Trophoblast cell (in vitro differentiated cells and primary cell): ENCODE measurements around the gene MSANTD1.

Source experiments
- DNase-seq, 2 donors: peaks; one replicate each; pipeline ENCODE4 v3.0.0-alpha.2; 2016
- H2AFZ ChIP-seq: 2 replicates; pipeline ENCODE4 v1.6.1; 2013; ENCODE audit warnings: low read length, moderate library complexity, mild to moderate bottlenecking; ENCODE audit not compliant: insufficient read depth, poor library complexity
- H2AK5ac ChIP-seq: 2 replicates; pipeline ENCODE4 v1.6.1; 2013; ENCODE audit warnings: mild to moderate bottlenecking, low read length
- H2BK120ac ChIP-seq: 2 replicates; pipeline ENCODE4 v1.6.1; 2013; ENCODE audit warnings: low read length, mild to moderate bottlenecking, moderate library complexity; ENCODE audit not compliant: insufficient read depth, poor library complexity
- H2BK12ac ChIP-seq: 2 replicates; pipeline ENCODE4 v1.6.1; 2013; ENCODE audit warnings: mild to moderate bottlenecking, low read length, moderate library complexity
- H2BK5ac ChIP-seq: 2 replicates; pipeline ENCODE4 v1.6.1; 2013; ENCODE audit warnings: low read length, low read depth, moderate library complexity, mild to moderate bottlenecking; ENCODE audit not compliant: poor library complexity
- H3K14ac ChIP-seq: 2 replicates; pipeline ENCODE4 v1.6.1; 2013; ENCODE audit warnings: mild to moderate bottlenecking, low read length
- H3K18ac ChIP-seq: 2 replicates; pipeline ENCODE4 v1.6.1; 2013; ENCODE audit warnings: mild to moderate bottlenecking, low read length
- H3K23ac ChIP-seq: 2 replicates; pipeline ENCODE4 v1.6.1; 2013; ENCODE audit warnings: low read length
- H3K27ac ChIP-seq: 2 replicates; pipeline ENCODE4 v1.5.1; 2013; ENCODE audit warnings: low read depth, mild to moderate bottlenecking, inconsistent platforms, low read length, moderate library complexity
- H3K27me3 ChIP-seq: 2 replicates; pipeline ENCODE4 v1.6.1; 2013; ENCODE audit warnings: inconsistent platforms, mild to moderate bottlenecking, low read length, moderate library complexity; ENCODE audit not compliant: insufficient read depth
- H3K36me3 ChIP-seq, 2 experiments: 1 replicate in 1 of 2; 2 replicates in 1 of 2; pipeline ENCODE4 v1.6.1; 2013; ENCODE audit warnings: low read length in 2 of 2, mild to moderate bottlenecking in 2 of 2, moderate library complexity in 1 of 2; ENCODE audit not compliant: insufficient read depth in 2 of 2, control insufficient read depth in 1 of 2
- H3K4ac ChIP-seq: 2 replicates; pipeline ENCODE4 v1.6.1; 2013; ENCODE audit warnings: low read depth, mild to moderate bottlenecking, low read length, moderate library complexity
- H3K4me1 ChIP-seq, 2 experiments: 1 replicate in 1 of 2; 2 replicates in 1 of 2; pipeline ENCODE4 v1.6.1; 2013; ENCODE audit warnings: low read length in 2 of 2, mild to moderate bottlenecking in 2 of 2, moderate library complexity in 1 of 2; ENCODE audit not compliant: insufficient read depth in 2 of 2, control insufficient read depth in 1 of 2
- H3K4me2 ChIP-seq: 2 replicates; pipeline ENCODE4 v1.6.1; 2013; ENCODE audit warnings: inconsistent platforms, mild to moderate bottlenecking, low read length, moderate library complexity
- H3K4me3 ChIP-seq: 2 replicates; pipeline ENCODE4 v1.5.1; 2013; ENCODE audit warnings: mild to moderate bottlenecking, low read depth, low read length, inconsistent platforms
- H3K79me1 ChIP-seq: one replicate; pipeline ENCODE4 v1.6.1; 2013; ENCODE audit warnings: low read length
- H3K79me2 ChIP-seq: 2 replicates; pipeline ENCODE4 v1.6.1; 2013; ENCODE audit warnings: low read length, mild to moderate bottlenecking; ENCODE audit not compliant: control insufficient read depth, insufficient read depth, poor library complexity
- H3K9ac ChIP-seq: 2 replicates; pipeline ENCODE4 v1.6.1; 2013; ENCODE audit warnings: mild to moderate bottlenecking, low read length
- H3K9me3 ChIP-seq: 2 replicates; pipeline ENCODE4 v1.6.1; 2013; ENCODE audit warnings: low read depth, mild to moderate bottlenecking, control low read depth, inconsistent platforms, low read length; ENCODE audit not compliant: insufficient read depth
- H4K12ac ChIP-seq: 2 replicates; pipeline ENCODE4 v1.6.1; 2013; ENCODE audit warnings: low read depth, mild to moderate bottlenecking, low read length, moderate library complexity
- H4K8ac ChIP-seq: 2 replicates; pipeline ENCODE4 v1.6.1; 2013; ENCODE audit warnings: low read depth, mild to moderate bottlenecking, low read length, moderate library complexity
- H4K91ac ChIP-seq: one replicate; pipeline ENCODE4 v1.6.1; 2013; ENCODE audit warnings: low read depth, mild to moderate bottlenecking, low read length, moderate library complexity
- WGBS: extraction: QIAGEN DNeasy Blood & Tissue Kit; methylation state at CpG from one replicate; pipeline ENCODE4 v1.1.7; 2013; ENCODE audit warnings: missing lambda C conversion rate; ENCODE audit not compliant: insufficient read length, insufficient coverage; ENCODE audit errors: extremely low coverage; 5-methylcytosine and 5-hydroxymethylcytosine counted together

The MSANTD1 gene

DNA sequence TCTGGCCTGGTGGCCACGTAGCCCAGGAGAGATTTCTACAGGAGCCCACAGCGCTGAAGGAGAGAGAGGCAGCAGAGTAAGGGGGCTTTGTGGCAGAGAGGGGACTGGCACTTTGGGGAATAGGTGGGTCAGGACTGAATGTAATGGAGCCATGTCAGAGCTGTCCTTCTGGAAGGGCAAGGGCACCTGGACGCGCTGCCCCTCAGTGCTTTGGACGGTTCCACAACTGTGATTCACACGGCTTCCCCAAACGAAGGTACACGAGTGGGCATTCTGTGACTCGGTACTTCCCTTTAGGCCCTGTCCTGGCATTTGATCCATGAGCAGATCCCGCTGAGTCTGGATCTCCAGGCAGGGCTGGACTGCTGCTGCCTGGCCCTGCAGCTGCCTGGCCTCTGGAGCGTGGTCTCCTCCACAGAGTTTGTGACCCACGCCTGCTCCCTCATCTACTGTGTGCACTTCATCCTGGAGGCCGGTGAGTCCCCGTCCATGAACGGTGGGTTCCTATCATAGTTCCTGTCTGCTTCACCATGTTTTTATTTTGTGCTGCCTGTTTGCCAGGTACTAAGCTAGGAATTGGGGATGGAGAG is 35.2 kb upstream of the MSANTD1 start:
- no peak overlapping the region for H4K8ac ChIP-seq
- no peak overlapping the region for H2BK120ac ChIP-seq
- H3K79me2 ChIP-seq: no peaks in the 10 kb centered on the region
- H2BK5ac ChIP-seq: no peak overlapping the region
- H3K18ac ChIP-seq: no peak overlapping the region
- no peak overlapping the region for H4K91ac ChIP-seq
- H2AK5ac ChIP-seq: no peak overlapping the region
- H3K4me3 ChIP-seq: no peak overlapping the region
- no peak overlapping the region for H3K23ac ChIP-seq
- WGBS: no CpG with 5 or more reads among the region's 15 CpGs
- H3K4me2 ChIP-seq: no peak overlapping the region
- H2BK12ac ChIP-seq: no peak overlapping the region
- no peak overlapping the region for H3K4ac ChIP-seq
- no peak overlapping the region for H2AFZ ChIP-seq
- no peak for DNase-seq
- H3K9me3 ChIP-seq: no peaks in the 10 kb centered on the region
- no peaks in the 10 kb centered on the region for H3K27me3 ChIP-seq
- no peak overlapping the region for H3K27ac ChIP-seq
- H3K36me3 ChIP-seq: peaks cover 59 to 70% of the 10 kb centered on the region in 2 experiments
- no peak overlapping the region for H3K14ac ChIP-seq
- H3K9ac ChIP-seq: peak overlapping the region; percentile 37
- H4K12ac ChIP-seq: no peak overlapping the region
- peaks cover 0 to 4% of the 10 kb centered on the region in 2 experiments for H3K4me1 ChIP-seq
- no peaks in the 10 kb centered on the region for H3K79me1 ChIP-seq

DNA sequence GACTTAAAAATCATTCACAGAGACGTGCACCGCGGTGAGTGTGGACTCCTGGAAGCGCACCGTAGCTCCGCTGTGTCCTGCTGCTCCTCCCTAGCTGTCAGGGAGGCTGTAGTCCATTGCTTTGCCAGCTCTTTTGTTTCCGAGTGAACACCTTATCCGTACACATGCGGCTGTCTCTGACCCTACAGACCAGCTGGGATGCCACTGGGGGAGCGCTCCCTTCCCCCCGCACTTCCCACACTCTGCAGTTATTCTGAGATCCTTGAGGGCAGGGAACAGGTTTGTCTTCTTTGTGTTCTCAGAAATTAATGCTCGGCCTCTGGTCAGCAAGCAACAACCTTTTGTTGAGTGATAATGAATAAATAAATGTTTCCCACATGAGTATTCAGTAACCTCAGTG is 33.7 kb upstream of the MSANTD1 start:
- Histone ChIP-seq H3K14ac (no peak overlapping the region), H3K23ac (no peak overlapping the region)

DNA sequence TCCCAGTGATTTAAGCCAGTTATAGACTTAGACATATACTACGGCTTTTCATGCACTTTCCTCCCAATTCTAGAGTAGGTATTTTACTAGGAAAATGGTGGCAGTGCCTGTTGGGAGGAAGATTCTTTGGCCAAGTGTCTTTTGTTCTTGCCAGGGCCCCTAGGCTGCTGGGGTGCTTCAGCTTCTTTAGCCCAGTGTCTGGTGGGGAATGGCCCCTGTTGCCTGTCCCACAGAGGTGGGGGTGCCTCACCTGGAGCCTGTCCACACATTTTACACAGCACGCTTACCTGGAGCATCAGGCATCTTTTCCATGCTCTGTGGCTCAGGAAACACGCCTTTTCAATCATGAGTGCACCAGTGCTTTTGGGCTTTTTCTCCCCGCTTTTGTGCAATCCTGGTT is 33.2 kb upstream of the MSANTD1 start:
- peaks cover 55 to 70% of the 10 kb centered on the region in 2 experiments for H3K36me3 ChIP-seq
- H4K91ac ChIP-seq: no peak overlapping the region
- no peak overlapping the region for H2BK5ac ChIP-seq
- H3K9me3 ChIP-seq: no peaks in the 10 kb centered on the region
- H2BK12ac ChIP-seq: no peak overlapping the region
- no peak overlapping the region for H3K14ac ChIP-seq
- H3K9ac ChIP-seq: no peak overlapping the region
- no peaks in the 10 kb centered on the region for H3K79me1 ChIP-seq
- H4K12ac ChIP-seq: no peak overlapping the region
- no peak overlapping the region for H3K27ac ChIP-seq
- no peak overlapping the region for H4K8ac ChIP-seq
- no peaks in the 10 kb centered on the region for H3K27me3 ChIP-seq
- H2BK120ac ChIP-seq: no peak overlapping the region
- no peak overlapping the region for H3K4me2 ChIP-seq
- H2AK5ac ChIP-seq: no peak overlapping the region
- no peak overlapping the region for H2AFZ ChIP-seq
- H3K18ac ChIP-seq: no peak overlapping the region
- H3K4me3 ChIP-seq: no peak overlapping the region
- H3K79me2 ChIP-seq: no peaks in the 10 kb centered on the region
- no peak overlapping the region for H3K4ac ChIP-seq
- H3K23ac ChIP-seq: no peak overlapping the region
- H3K4me1 ChIP-seq: peaks cover 0 to 4% of the 10 kb centered on the region in 2 experiments
- no CpG with 5 or more reads among the region's 4 CpGs for WGBS
- no peak for DNase-seq

More for the DNA sequence above, 33.7 kb upstream of the MSANTD1 start:
- Histone ChIP-seq H4K91ac (no peak overlapping the region), H2BK12ac (no peak overlapping the region), H3K4me2 (no peak overlapping the region), H4K12ac (no peak overlapping the region), H3K27ac (no peak overlapping the region), H3K9ac (no peak overlapping the region), H3K27me3 (no peaks in the 10 kb centered on the region), H3K4me3 (no peak overlapping the region), H3K79me1 (no peaks in the 10 kb centered on the region), H3K79me2 (no peaks in the 10 kb centered on the region), H3K36me3 (peaks cover 56 to 70% of the 10 kb centered on the region in 2 experiments), H2AK5ac (no peak overlapping the region), H2AFZ (no peak overlapping the region), H3K18ac (no peak overlapping the region), H3K4me1 (peaks cover 0 to 4% of the 10 kb centered on the region in 2 experiments), H4K8ac (no peak overlapping the region), H3K9me3 (no peaks in the 10 kb centered on the region), H2BK120ac (no peak overlapping the region), H3K4ac (no peak overlapping the region), H2BK5ac (no peak overlapping the region)
- no peak for DNase-seq
- no CpG with 5 or more reads among the region's 12 CpGs for WGBS

DNA sequence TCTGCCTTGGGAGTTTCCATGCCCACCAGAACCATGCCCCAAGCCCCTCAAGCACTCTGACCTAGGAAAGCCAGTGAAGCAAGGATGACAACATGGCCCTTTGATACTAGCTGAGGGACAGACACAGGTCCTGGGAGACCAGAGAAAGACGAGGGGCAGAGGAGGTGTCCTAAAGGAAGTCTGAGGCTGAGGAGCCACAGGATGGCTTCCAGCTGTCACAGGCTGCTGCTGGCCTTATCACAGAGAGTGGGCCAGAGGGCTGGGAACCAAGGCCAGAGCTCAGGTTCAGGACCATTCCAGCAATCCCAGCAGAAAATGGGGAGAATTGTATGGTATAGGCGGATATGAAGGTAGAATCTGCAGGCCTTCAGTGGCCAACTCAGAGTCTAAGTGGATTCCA is 31.7 kb upstream of the MSANTD1 start:
- no peaks in the 10 kb centered on the region for H3K79me2 ChIP-seq
- H3K27me3 ChIP-seq: no peaks in the 10 kb centered on the region
- no peak overlapping the region for H3K18ac ChIP-seq
- no peak overlapping the region for H3K9ac ChIP-seq
- no peak overlapping the region for H2BK12ac ChIP-seq
- H2BK120ac ChIP-seq: no peak overlapping the region
- no peak for DNase-seq
- no peak overlapping the region for H3K4me3 ChIP-seq
- no peak overlapping the region for H3K23ac ChIP-seq
- no peaks in the 10 kb centered on the region for H3K9me3 ChIP-seq
- no peak overlapping the region for H4K12ac ChIP-seq
- WGBS: no CpG with 5 or more reads among the region's 2 CpGs
- peaks cover 0 to 4% of the 10 kb centered on the region in 2 experiments for H3K4me1 ChIP-seq
- H4K91ac ChIP-seq: no peak overlapping the region
- H4K8ac ChIP-seq: no peak overlapping the region
- no peak overlapping the region for H3K4ac ChIP-seq
- H2AK5ac ChIP-seq: no peak overlapping the region
- no peak overlapping the region for H2BK5ac ChIP-seq
- H3K4me2 ChIP-seq: no peak overlapping the region
- H3K27ac ChIP-seq: no peak overlapping the region
- no peak overlapping the region for H2AFZ ChIP-seq
- H3K36me3 ChIP-seq: peaks cover 63 to 79% of the 10 kb centered on the region in 2 experiments
- H3K14ac ChIP-seq: no peak overlapping the region
- H3K79me1 ChIP-seq: no peaks in the 10 kb centered on the region
